HepG2 (cell line): ENCODE measurements around the gene HSPB9. TPM values are rescaled to one million over a fixed set of nuclear protein-coding genes. Genes with fewer than 3 reads are reported as not detected.

Source experiments
- ATAC-seq: fragments of 200-7000 bp; cut with Tn5 transposase; 3 replicates; pipeline ENCODE4 v1.9.1; 2020; ENCODE audit warnings: mild to moderate bottlenecking, moderate library complexity
- BruUV-seq: library from RNA; stranded (reverse); fragments of 400-500 nt; replicated peaks from 2 replicates; lab custom pipeline; 2021; lab: Mats Ljungman, UMichigan
- CTCF ChIA-PET: fragments of 300-600 bp; formaldehyde crosslinking; extraction: SDS; loops from one replicate; lab custom pipeline; 2021; ENCODE audit warnings: low total read pairs, inconsistent platforms, low intra/inter-chr PET ratio; lab: Yijun Ruan, JAX
- POLR2A ChIA-PET: fragments of 350-600 bp; sonication (Branson Sonifier 250); formaldehyde crosslinking; loops from one replicate; lab custom pipeline; 2020; ENCODE audit warnings: antibody characterized with exemption, inconsistent platforms; lab: Yijun Ruan, JAX
- DNase-seq: peaks from one replicate; pipeline ENCODE4 v3.0.0-alpha.2; 2015; ENCODE audit warnings: low spot score
- FAIRE-seq: peaks from 3 replicates; lab custom pipeline; 2011; peaks lifted over from hg19 to GRCh38; lab: Jason Lieb, UNC
- H2AFZ ChIP-seq: one replicate; pipeline ENCODE4 v1.6.1; 2011; ENCODE audit warnings: low read length, inconsistent platforms
- H3K27ac ChIP-seq: fragments of 300-600 bp; 3 replicates; pipeline ENCODE4 v1.8.0; 2011; ENCODE audit warnings: mixed run types, mild to moderate bottlenecking, mixed read lengths, low read length, inconsistent platforms; ENCODE audit not compliant: insufficient read depth; ENCODE audit errors: extremely low read length
- H3K27me3 ChIP-seq, 2 experiments: fragments of 200-600 bp in 1 of 2; 2 replicates in 1 of 2; 3 replicates in 1 of 2; pipeline versions ENCODE4 v1.6.0 to v1.8.0; 2011; ENCODE audit warnings: low read length in 2 of 2, mild to moderate bottlenecking in 2 of 2, moderate library complexity in 2 of 2, inconsistent platforms in 1 of 2; ENCODE audit not compliant: insufficient read depth in 2 of 2, control insufficient read depth in 1 of 2
- H3K36me3 ChIP-seq, 2 experiments: fragments of 200-600 bp in 1 of 2; replicated peaks in 1 of 2; 2 replicates in 1 of 2; 3 replicates in 1 of 2; pipeline versions ENCODE4 v1.5.1 to v1.8.0; 2011; ENCODE audit warnings: low read length in 2 of 2, inconsistent platforms in 1 of 2; ENCODE audit not compliant: insufficient read depth in 2 of 2, control insufficient read depth in 1 of 2
- H3K4me1 ChIP-seq: 2 replicates; pipeline ENCODE4 v1.5.1; 2012; ENCODE audit warnings: low read length, inconsistent platforms; ENCODE audit not compliant: insufficient read depth
- H3K4me2 ChIP-seq: 2 replicates; pipeline ENCODE4 v1.6.0; 2011; ENCODE audit warnings: low read depth, low read length, inconsistent platforms
- H3K4me3 ChIP-seq, 3 experiments: fragments of 200-600 bp in 1 of 3; sonication (generic), shearing (Covaris generic) in 1 of 3; replicated peaks in 1 of 3; 2 replicates each; pipeline ENCODE4 v1.5.1; 2011 to 2016; ENCODE audit warnings: low read length in 3 of 3, inconsistent platforms in 2 of 3, low read depth in 2 of 3, mild to moderate bottlenecking in 2 of 3, control low read depth in 1 of 3, mixed read lengths in 1 of 3; ENCODE audit not compliant: insufficient read depth in 1 of 3
- H3K79me2 ChIP-seq: one replicate; pipeline ENCODE4 v1.6.1; 2011; ENCODE audit warnings: low read length, inconsistent platforms; ENCODE audit not compliant: insufficient read depth
- H3K9ac ChIP-seq: 2 replicates; pipeline ENCODE4 v1.6.0; 2011; ENCODE audit warnings: mild to moderate bottlenecking, low read depth, low read length, inconsistent platforms; ENCODE audit not compliant: insufficient read depth
- H3K9me3 ChIP-seq: 2 replicates; pipeline ENCODE4 v1.5.1; 2012; ENCODE audit warnings: mild to moderate bottlenecking, low read length
- H4K20me1 ChIP-seq: 2 replicates; pipeline ENCODE4 v1.6.0; 2011; ENCODE audit warnings: inconsistent platforms, mild to moderate bottlenecking, low read length, moderate library complexity; ENCODE audit not compliant: insufficient read depth
- ARID2 ChIP-seq: sonication (generic); formaldehyde crosslinking; IDR thresholded peaks from 2 replicates; pipeline ENCODE4 v1.8.1; 2022; ENCODE audit warnings: mild to moderate bottlenecking, missing genetic modification reagents, borderline replicate concordance
- ESRRA ChIP-seq: sonication (generic); formaldehyde crosslinking; IDR thresholded peaks from 2 replicates; pipeline ENCODE4 v1.5.1; 2020; ENCODE audit warnings: mild to moderate bottlenecking, low read depth, missing genetic modification reagents
- HINFP ChIP-seq: sonication (generic); formaldehyde crosslinking; IDR thresholded peaks from 2 replicates; pipeline ENCODE4 v1.4.0; 2020; ENCODE audit warnings: low read depth, mild to moderate bottlenecking, missing genetic modification reagents
- HMG20B ChIP-seq: conservative IDR thresholded peaks from 2 replicates; pipeline ENCODE4 v1.6.1; 2016; ENCODE audit warnings: missing genetic modification reagents, missing compliant biosample characterization
- LCORL ChIP-seq, 2 experiments: fragments of 450-650 bp in 1 of 2; sonication (generic) in 1 of 2; formaldehyde crosslinking in 1 of 2; IDR thresholded peaks; 2 replicates each; pipeline versions ENCODE4 v1.5.0 to v1.6.1; 2017 to 2020; ENCODE audit warnings: antibody characterized with exemption in 1 of 2, missing genetic modification reagents in 1 of 2
- MIXL1 ChIP-seq: IDR thresholded peaks from 2 replicates; pipeline ENCODE4 v1.6.1; 2016
- NCOA1 ChIP-seq: sonication (generic); formaldehyde crosslinking; IDR thresholded peaks from 2 replicates; pipeline ENCODE4 v1.9.0; 2021; ENCODE audit warnings: missing genetic modification reagents
- PHF5A ChIP-seq: IDR thresholded peaks from one replicate; pipeline ENCODE4 v1.6.1; 2018; ENCODE audit warnings: low read depth, missing genetic modification reagents; ENCODE audit not compliant: unreplicated experiment
- SATB2 ChIP-seq: sonication (generic); formaldehyde crosslinking; IDR thresholded peaks from 2 replicates; pipeline ENCODE4 v1.5.0; 2020; ENCODE audit warnings: missing genetic modification reagents
- SMARCE1 ChIP-seq: fragments of 450-650 bp; IDR thresholded peaks from 2 replicates; pipeline ENCODE4 v1.6.1; 2017; ENCODE audit warnings: borderline replicate concordance
- SMC3 ChIP-seq: IDR thresholded peaks from 2 replicates; pipeline ENCODE4 v1.6.1; 2011; ENCODE audit warnings: low read length, improper control_type of control experiment
- STAG1 ChIP-seq: sonication (generic); formaldehyde crosslinking; IDR thresholded peaks from 2 replicates; pipeline ENCODE4 v1.4.0; 2020; ENCODE audit warnings: missing genetic modification reagents
- ZBTB7A ChIP-seq: sonication (generic); formaldehyde crosslinking; IDR thresholded peaks from 2 replicates; pipeline ENCODE4 v1.8.0; 2022; ENCODE audit warnings: mild to moderate bottlenecking, missing genetic modification reagents
- ZFAT ChIP-seq: sonication (generic); formaldehyde crosslinking; conservative IDR thresholded peaks from 2 replicates; pipeline ENCODE4 v1.8.1; 2023; ENCODE audit warnings: missing genetic modification reagents, inconsistent platforms
- ZNF274 ChIP-seq: sonication (generic); formaldehyde crosslinking; IDR thresholded peaks from 2 replicates; pipeline ENCODE4 v1.5.1; 2020; ENCODE audit warnings: mild to moderate bottlenecking, missing genetic modification reagents
- ZNF3 ChIP-seq: IDR thresholded peaks from 2 replicates; pipeline ENCODE4 v1.7.0; 2017; ENCODE audit warnings: inconsistent platforms
- ZNF644 ChIP-seq: IDR thresholded peaks from 2 replicates; pipeline ENCODE4 v1.6.1; 2016; ENCODE audit warnings: low read depth
- WGBS: methylation state at CpG from one replicate; pipeline ENCODE4 v1.1.6; 2017; ENCODE audit warnings: low lambda C conversion rate; 5-methylcytosine and 5-hydroxymethylcytosine counted together
- in situ Hi-C: cut with HindIII; loops from 2 replicates; pipeline ENCODE4 v1.10.0; 2017; ENCODE audit warnings: low pct_unique_long_range_greater_than_20kb; ENCODE audit not compliant: extremely low pct_ligation_motif_present
- intact Hi-C: fragments of 100-400 bp; cut with micrococcal nuclease; formaldehyde crosslinking; loops from one replicate; pipeline ENCODE4 v1.10.0; 2022; ENCODE audit not compliant: unreplicated experiment
- polyA plus RNA-seq, 8 experiments: library from polyadenylated mRNA; depleted of rRNA in 3 of 8; stranded (reverse) in 7 of 8; unstranded in 1 of 8; fragments of >200 nt; fragmentation: Illumina TruSeq in 4 of 8; extraction: Trizol in 4 of 8; gene quantifications; 2 replicates each; pipeline versions ENCODE4 v1.2.1 to v1.2.3, GENCODE V29; 2011 to 2016; ENCODE audit warnings: low read depth in 4 of 8, missing spikeins in 1 of 8, mixed read lengths in 1 of 8; ENCODE audit not compliant: insufficient read depth in 1 of 8
- total RNA-seq, 5 experiments: library from RNA; depleted of rRNA; stranded (reverse); fragments of >200 nt; fragmentation: Illumina TruSeq; extraction: Trizol; gene quantifications; 2 replicates each; pipeline ENCODE4 v1.2.3, GENCODE V29; 2016; ENCODE audit warnings: low read depth in 1 of 5
- TF ChIP-seq, protein P1 (sequence below): sonication (generic); formaldehyde crosslinking; IDR thresholded peaks from 2 replicates; pipeline ENCODE4 v1.4.0; 2020; ENCODE audit warnings: low read depth, missing genetic modification reagents
- TF ChIP-seq, protein P2 (sequence below): sonication (generic); formaldehyde crosslinking; IDR thresholded peaks from 2 replicates; pipeline ENCODE4 v1.5.0; 2020; ENCODE audit warnings: mild to moderate bottlenecking, missing genetic modification reagents, moderate library complexity

HSPB9 gene
- total and polyA plus RNA-seq, 2 of the 13 experiments (the other 11 are each of a cell fraction or from before 2014, with no cell fraction given) = 0.05 to 0.24 TPM

DNA sequence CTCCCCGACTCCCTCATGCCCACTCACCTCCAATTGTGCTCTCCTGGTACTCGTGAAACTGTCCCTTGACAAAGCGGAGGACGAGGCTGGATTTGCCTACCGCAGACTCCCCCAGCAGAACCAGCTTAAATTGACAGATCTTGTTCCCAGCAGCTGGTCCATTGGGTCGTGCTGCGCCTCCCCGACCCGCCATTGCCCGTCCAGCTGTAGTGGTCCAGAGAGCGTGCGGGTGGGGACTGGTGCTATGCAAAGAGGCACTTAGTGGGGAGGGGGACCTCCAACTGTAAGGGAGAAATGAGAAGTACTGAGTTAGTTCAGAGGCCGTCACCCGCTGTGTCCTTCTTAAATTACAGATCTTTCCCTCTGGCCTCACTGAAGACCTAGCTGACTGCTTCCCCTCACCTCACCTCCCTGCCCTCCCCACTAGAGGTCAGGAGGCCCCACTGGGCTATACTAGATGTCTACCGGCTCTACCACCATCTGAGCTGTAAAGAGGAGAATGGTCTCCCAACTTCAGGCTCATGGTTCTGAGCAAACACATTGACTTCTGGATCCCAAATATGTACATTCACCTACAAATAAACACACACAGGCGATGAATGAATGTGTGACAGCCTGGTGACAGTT is 7.8 kb downstream of the HSPB9 start:
- H3K4me3 ChIP-seq = no peak overlapping the region
- no TSS peak for BruUV-seq
- FAIRE-seq = no peak
- WGBS = 95% methylated on average over 16 of the region's 16 CpGs
- H3K36me3 ChIP-seq = peaks cover 40 to 86% of the 10 kb centered on the region in 2 experiments
- ChIA-PET CTCF (no interaction called here), POLR2A (interaction anchor here (1.7 kb wide), 1 partner anchor 9 kb away, joined by 9 read pairs; the partner anchor contains the start of gene KAT2A)
- H3K9ac ChIP-seq = no peak overlapping the region
- in situ Hi-C loops (no loop called here), intact Hi-C loops (no loop called here)
- H3K27me3 ChIP-seq = no peaks in the 10 kb centered on the region
- H3K4me1 ChIP-seq = peaks cover 32% of the 10 kb centered on the region
- peak; percentile 55 for ATAC-seq
- peaks cover 43% of the 10 kb centered on the region for H3K79me2 ChIP-seq
- no peak overlapping the region for H3K27ac ChIP-seq
- no peak overlapping the region for H2AFZ ChIP-seq
- H3K9me3 ChIP-seq = no peaks in the 10 kb centered on the region
- no peak for DNase-seq
- no peak overlapping the region for H3K4me2 ChIP-seq
- peaks cover 3% of the 10 kb centered on the region; the same call in 1 of the 2 replicates for H4K20me1 ChIP-seq
- TF ChIP-seq, protein P1, sequence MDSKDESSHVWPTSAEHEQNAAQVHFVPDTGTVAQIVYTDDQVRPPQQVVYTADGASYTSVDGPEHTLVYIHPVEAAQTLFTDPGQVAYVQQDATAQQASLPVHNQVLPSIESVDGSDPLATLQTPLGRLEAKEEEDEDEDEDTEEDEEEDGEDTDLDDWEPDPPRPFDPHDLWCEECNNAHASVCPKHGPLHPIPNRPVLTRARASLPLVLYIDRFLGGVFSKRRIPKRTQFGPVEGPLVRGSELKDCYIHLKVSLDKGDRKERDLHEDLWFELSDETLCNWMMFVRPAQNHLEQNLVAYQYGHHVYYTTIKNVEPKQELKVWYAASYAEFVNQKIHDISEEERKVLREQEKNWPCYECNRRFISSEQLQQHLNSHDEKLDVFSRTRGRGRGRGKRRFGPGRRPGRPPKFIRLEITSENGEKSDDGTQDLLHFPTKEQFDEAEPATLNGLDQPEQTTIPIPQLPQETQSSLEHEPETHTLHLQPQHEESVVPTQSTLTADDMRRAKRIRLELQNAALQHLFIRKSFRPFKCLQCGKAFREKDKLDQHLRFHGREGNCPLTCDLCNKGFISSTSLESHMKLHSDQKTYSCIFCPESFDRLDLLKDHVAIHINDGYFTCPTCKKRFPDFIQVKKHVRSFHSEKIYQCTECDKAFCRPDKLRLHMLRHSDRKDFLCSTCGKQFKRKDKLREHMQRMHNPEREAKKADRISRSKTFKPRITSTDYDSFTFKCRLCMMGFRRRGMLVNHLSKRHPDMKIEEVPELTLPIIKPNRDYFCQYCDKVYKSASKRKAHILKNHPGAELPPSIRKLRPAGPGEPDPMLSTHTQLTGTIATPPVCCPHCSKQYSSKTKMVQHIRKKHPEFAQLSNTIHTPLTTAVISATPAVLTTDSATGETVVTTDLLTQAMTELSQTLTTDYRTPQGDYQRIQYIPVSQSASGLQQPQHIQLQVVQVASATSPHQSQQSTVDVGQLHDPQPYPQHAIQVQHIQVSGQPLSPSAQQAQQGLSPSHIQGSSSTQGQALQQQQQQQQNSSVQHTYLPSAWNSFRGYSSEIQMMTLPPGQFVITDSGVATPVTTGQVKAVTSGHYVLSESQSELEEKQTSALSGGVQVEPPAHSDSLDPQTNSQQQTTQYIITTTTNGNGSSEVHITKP (CRISPR knock-in tag) = no peak
- TF ChIP-seq NCOA1 (CRISPR knock-in tag) (peak; percentile 45; the same call in 1 of the 2 replicates), STAG1 (CRISPR knock-in tag) (peak; percentile 23; the same call in 1 of the 2 replicates), ZNF3 (no peak), ZNF274 (no peak), ZNF644 (CRISPR knock-in tag) (no peak), ZBTB7A (CRISPR knock-in tag) (no peak), SATB2 (no peak), SMC3 (peak; percentile 28; the same call in 1 of the 2 replicates), ARID2 (CRISPR knock-in tag) (no peak), PHF5A (no peak), LCORL (IDR thresholded peaks at IDR 0.05) (no peak), LCORL (CRISPR knock-in tag; IDR thresholded peaks at IDR 0.05) (0 out of 2 replicates have a peak, but pooled peaks have one; percentile 27), SMARCE1 (no peak), ZFAT (CRISPR knock-in tag) (no peak), MIXL1 (CRISPR knock-in tag) (no peak), HMG20B (CRISPR knock-in tag) (no peak), ESRRA (CRISPR knock-in tag) (no peak), HINFP (CRISPR knock-in tag) (no peak)
- TF ChIP-seq, protein P2, sequence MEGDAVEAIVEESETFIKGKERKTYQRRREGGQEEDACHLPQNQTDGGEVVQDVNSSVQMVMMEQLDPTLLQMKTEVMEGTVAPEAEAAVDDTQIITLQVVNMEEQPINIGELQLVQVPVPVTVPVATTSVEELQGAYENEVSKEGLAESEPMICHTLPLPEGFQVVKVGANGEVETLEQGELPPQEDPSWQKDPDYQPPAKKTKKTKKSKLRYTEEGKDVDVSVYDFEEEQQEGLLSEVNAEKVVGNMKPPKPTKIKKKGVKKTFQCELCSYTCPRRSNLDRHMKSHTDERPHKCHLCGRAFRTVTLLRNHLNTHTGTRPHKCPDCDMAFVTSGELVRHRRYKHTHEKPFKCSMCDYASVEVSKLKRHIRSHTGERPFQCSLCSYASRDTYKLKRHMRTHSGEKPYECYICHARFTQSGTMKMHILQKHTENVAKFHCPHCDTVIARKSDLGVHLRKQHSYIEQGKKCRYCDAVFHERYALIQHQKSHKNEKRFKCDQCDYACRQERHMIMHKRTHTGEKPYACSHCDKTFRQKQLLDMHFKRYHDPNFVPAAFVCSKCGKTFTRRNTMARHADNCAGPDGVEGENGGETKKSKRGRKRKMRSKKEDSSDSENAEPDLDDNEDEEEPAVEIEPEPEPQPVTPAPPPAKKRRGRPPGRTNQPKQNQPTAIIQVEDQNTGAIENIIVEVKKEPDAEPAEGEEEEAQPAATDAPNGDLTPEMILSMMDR (CRISPR knock-in tag) = peak; percentile 22
